Neutrophil (primary cell): ENCODE results near the gene IFI16.
"Not testable (repeated sequence)": the region's sequence is repeated elsewhere in the genome, so short reads cannot be mapped to it uniquely, and the experiment has no call there.

Experiments used
- H3K27ac ChIP-seq: fragments of 200-600 bp; sonication (generic); 2 replicates; pipeline ENCODE4 v1.5.1; 2016; ENCODE audit warnings: mild to moderate bottlenecking, moderate library complexity
- H3K27me3 ChIP-seq: fragments of 200-600 bp; sonication (generic); 2 replicates; pipeline ENCODE4 v1.6.0; 2016; ENCODE audit warnings: mild to moderate bottlenecking
- H3K36me3 ChIP-seq: fragments of 200-600 bp; sonication (generic); 2 replicates; pipeline ENCODE4 v1.5.1; 2017
- H3K4me1 ChIP-seq, 2 experiments: fragments of 200-600 bp in 1 of 2; sonication (generic) in 1 of 2; 1 replicate in 1 of 2; 2 replicates in 1 of 2; pipeline versions ENCODE4 v1.5.1 to v1.6.1; 2013 to 2016; ENCODE audit warnings: low read depth in 1 of 2, low read length in 1 of 2, mild to moderate bottlenecking in 1 of 2, moderate library complexity in 1 of 2; ENCODE audit not compliant: control insufficient read depth in 1 of 2, insufficient read depth in 1 of 2
- H3K4me3 ChIP-seq, 2 experiments: fragments of 200-600 bp in 1 of 2; sonication (generic) in 1 of 2; 1 replicate in 1 of 2; 2 replicates in 1 of 2; pipeline ENCODE4 v1.5.1; 2013 to 2016; ENCODE audit warnings: low read depth in 1 of 2, low read length in 1 of 2, mild to moderate bottlenecking in 1 of 2, moderate library complexity in 1 of 2
- H3K9me3 ChIP-seq: fragments of 200-600 bp; sonication (generic); 2 replicates; pipeline ENCODE4 v1.5.1; 2016
- CTCF ChIP-seq: fragments of 200-600 bp; sonication (generic); IDR thresholded peaks from 2 replicates; pipeline ENCODE4 v1.5.1; 2016; ENCODE audit warnings: antibody characterized with exemption

Gene IFI16

GRCh38 chr1:159025043-159025442 is 15.3 kb downstream of the IFI16 start:
- H3K27ac ChIP-seq = no peak overlapping the region
- no peaks in the 10 kb centered on the region for H3K9me3 ChIP-seq
- peaks cover 33% of the 10 kb centered on the region for H3K36me3 ChIP-seq
- H3K27me3 ChIP-seq = no peaks in the 10 kb centered on the region
- TF ChIP-seq CTCF = no peak
- H3K4me1 ChIP-seq = peaks cover 37 to 38% of the 10 kb centered on the region in 2 experiments
- no peak overlapping the region for H3K4me3 ChIP-seq

GRCh38 chr1:159026841-159027240 is 17.1 kb downstream of the IFI16 start:
- H3K27ac ChIP-seq, H3K4me3 ChIP-seq, H3K27me3 ChIP-seq, H3K9me3 ChIP-seq: not testable (repeated sequence)
- Histone ChIP-seq H3K36me3 (peaks cover 36% of the 10 kb centered on the region), H3K4me1 (peaks cover 28 to 32% of the 10 kb centered on the region in 2 experiments)

GRCh38 chr1:159030311-159030710 is 20.6 kb downstream of the IFI16 start:
- H3K27ac ChIP-seq = no peak overlapping the region
- no peak overlapping the region for H3K4me3 ChIP-seq

GRCh38 chr1:159030877-159031447 is 21.3 kb downstream of the IFI16 start:
- H3K27ac ChIP-seq = no peak overlapping the region
- peaks cover 3 to 5% of the 10 kb centered on the region in 2 experiments for H3K4me1 ChIP-seq
- no peaks in the 10 kb centered on the region for H3K9me3 ChIP-seq
- H3K27me3 ChIP-seq = no peaks in the 10 kb centered on the region
- TF ChIP-seq CTCF = no peak
- H3K36me3 ChIP-seq = peaks cover 59% of the 10 kb centered on the region
- no peak overlapping the region for H3K4me3 ChIP-seq

More at GRCh38 chr1:159030311-159030710, 20.6 kb downstream of the IFI16 start:
- no peaks in the 10 kb centered on the region for H3K9me3 ChIP-seq
- no peaks in the 10 kb centered on the region for H3K27me3 ChIP-seq
- peaks cover 3 to 5% of the 10 kb centered on the region in 2 experiments for H3K4me1 ChIP-seq
- H3K36me3 ChIP-seq = peaks cover 52% of the 10 kb centered on the region
- no peak for TF ChIP-seq CTCF

GRCh38 chr1:159040206-159040605 is 30.5 kb downstream of the IFI16 start:
- H3K27ac ChIP-seq = no peak overlapping the region
- peaks cover 95% of the 10 kb centered on the region for H3K36me3 ChIP-seq
- H3K27me3 ChIP-seq = no peaks in the 10 kb centered on the region
- no peaks in the 10 kb centered on the region for H3K9me3 ChIP-seq
- no peaks in the 10 kb centered on the region for H3K4me1 ChIP-seq
- no peak overlapping the region for H3K4me3 ChIP-seq
- no peak for TF ChIP-seq CTCF

GRCh38 chr1:159040893-159041724 is 31.4 kb downstream of the IFI16 start:
- Histone ChIP-seq H3K27me3 (no peaks in the 10 kb centered on the region), H3K27ac (no peak overlapping the region), H3K36me3 (peaks cover 94% of the 10 kb centered on the region), H3K4me3 (no peak overlapping the region), H3K4me1 (no peaks in the 10 kb centered on the region), H3K9me3 (no peaks in the 10 kb centered on the region)
- TF ChIP-seq CTCF = no peak

GRCh38 chr1:159046486-159046885 is 36.8 kb downstream of the IFI16 start:
- not testable (repeated sequence) for H3K27me3 ChIP-seq, H3K4me3 ChIP-seq, H3K27ac ChIP-seq, H3K9me3 ChIP-seq, H3K4me1 ChIP-seq
- peaks cover 86% of the 10 kb centered on the region for H3K36me3 ChIP-seq
